Hepatic stellate cell (primary cell): ENCODE results near the gene AKR7A3.
A peak's percentile ranks its signal among the peaks of the same experiment; 100 is the strongest.

Source experiments
- DNase-seq: peaks from one replicate; pipeline ENCODE4 v3.0.0; 2011; ENCODE audit warnings: low spot score

AKR7A3 gene

GRCh38 chr1:19251305-19252196 lies 37.0 kb downstream of the AKR7A3 start, which contains the start of the genes EMC1 and MRTO4:
EMC1 (minus strand) TSS chr1:19251524; CDS start chr1:19251509, 15 bp downstream.
MRTO4 (plus strand) TSS chr1:19251805; CDS start chr1:19251836, 31 bp downstream.
- peak; percentile 95 for DNase-seq

GRCh38 chr1:19250629-19251304 lies 37.8 kb downstream of the AKR7A3 start:
- no peak for DNase-seq

- peak; percentile 82 for DNase-seq
Observed at GRCh38 chr1:19240673-19241538, 47.7 kb downstream of the AKR7A3 start.

GRCh38 chr1:19239876-19240275 lies 48.7 kb downstream of the AKR7A3 start:
- DNase-seq, result no peak

GRCh38 chr1:19234224-19234623 lies 54.3 kb downstream of the AKR7A3 start:
- no peak for DNase-seq
